Uterus (tissue), 4 donors: Measurements from ENCODE around the gene PIGH. TPM values are rescaled to one million over a fixed set of nuclear protein-coding genes. Genes with fewer than 3 reads are reported as not detected.
"Not testable (repeated sequence)": the region's sequence is repeated elsewhere in the genome, so short reads cannot be mapped to it uniquely, and the experiment has no call there.

Experiments used
- DNase-seq, 2 donors: peaks; one replicate each; pipeline ENCODE4 v3.0.0-alpha.2; 2019 to 2020
- H3K27ac ChIP-seq, 2 donors: fragments of 200-600 bp; sonication (generic); 1 replicate in 1 of 2; 2 replicates in 1 of 2; pipeline ENCODE4 v1.5.1; 2016 to 2018
- H3K27me3 ChIP-seq, 2 donors: fragments of 200-600 bp; sonication (generic); one replicate each; pipeline ENCODE4 v1.5.1; 2018 to 2019; ENCODE audit warnings: control low read depth in 1 of 2
- H3K36me3 ChIP-seq, 2 donors: fragments of 200-600 bp; sonication (generic); one replicate each; pipeline ENCODE4 v1.5.1; 2019; ENCODE audit warnings: control low read depth in 1 of 2
- H3K4me1 ChIP-seq, 2 donors: fragments of 200-600 bp; sonication (generic); one replicate each; pipeline ENCODE4 v1.5.1; 2018 to 2019; ENCODE audit warnings: control low read depth in 1 of 2
- H3K4me3 ChIP-seq, 2 donors: fragments of 200-600 bp; sonication (generic); 1 replicate in 1 of 2; 2 replicates in 1 of 2; pipeline ENCODE4 v1.5.1; 2018 to 2019; ENCODE audit warnings: mild to moderate bottlenecking in 1 of 2
- H3K9me3 ChIP-seq, 2 donors: fragments of 200-600 bp; sonication (generic); one replicate each; pipeline ENCODE4 v1.5.1; 2019; ENCODE audit warnings: control low read depth in 1 of 2
- POLR2A ChIP-seq, 2 donors: fragments of 450-650 bp; IDR thresholded peaks; one replicate each; pipeline ENCODE4 v1.6.1; 2016; ENCODE audit warnings: antibody characterized with exemption in 2 of 2, mild to moderate bottlenecking in 1 of 2, moderate library complexity in 1 of 2
- intact Hi-C: fragments of 100-400 bp; cut with DNase I; formaldehyde crosslinking; loops from one replicate; pipeline ENCODE4 v1.15.1; 2023; ENCODE audit warnings: low total_unique reads
- small RNA-seq: library from RNA; depleted of rRNA; stranded (forward); fragments of <200 nt; gene quantifications from one replicate; pipeline ENCODE3, GENCODE V24; 2016
- total RNA-seq, 4 donors: library from RNA; depleted of rRNA in 3 of 4; stranded (reverse); fragments of >200 nt in 3 of 4; gene quantifications; one replicate each; pipeline versions ENCODE4 v1.1.0 to v1.2.4, GENCODE V29; 2014 to 2023
- TF ChIP-seq, protein P1 (sequence below), 4 experiments: fragments of 200-600 bp in 2 of 4; fragments of 450-650 bp in 2 of 4; sonication (generic) in 2 of 4; IDR thresholded peaks; one replicate each; pipeline ENCODE4 v1.5.1; 2016 to 2019; ENCODE audit warnings: antibody characterized with exemption in 4 of 4, mild to moderate bottlenecking in 2 of 4, moderate library complexity in 1 of 4
- donor health status: DM: yes; HTN: yes; CAD: no.

The PIGH gene
- total RNA-seq, 4 donors from 2014 or later: 12.8 to 27.1 (median 14.0) TPM

- no peak for TF ChIP-seq POLR2A (IDR thresholded peaks at IDR 0.05)
- TF ChIP-seq, protein P1, sequence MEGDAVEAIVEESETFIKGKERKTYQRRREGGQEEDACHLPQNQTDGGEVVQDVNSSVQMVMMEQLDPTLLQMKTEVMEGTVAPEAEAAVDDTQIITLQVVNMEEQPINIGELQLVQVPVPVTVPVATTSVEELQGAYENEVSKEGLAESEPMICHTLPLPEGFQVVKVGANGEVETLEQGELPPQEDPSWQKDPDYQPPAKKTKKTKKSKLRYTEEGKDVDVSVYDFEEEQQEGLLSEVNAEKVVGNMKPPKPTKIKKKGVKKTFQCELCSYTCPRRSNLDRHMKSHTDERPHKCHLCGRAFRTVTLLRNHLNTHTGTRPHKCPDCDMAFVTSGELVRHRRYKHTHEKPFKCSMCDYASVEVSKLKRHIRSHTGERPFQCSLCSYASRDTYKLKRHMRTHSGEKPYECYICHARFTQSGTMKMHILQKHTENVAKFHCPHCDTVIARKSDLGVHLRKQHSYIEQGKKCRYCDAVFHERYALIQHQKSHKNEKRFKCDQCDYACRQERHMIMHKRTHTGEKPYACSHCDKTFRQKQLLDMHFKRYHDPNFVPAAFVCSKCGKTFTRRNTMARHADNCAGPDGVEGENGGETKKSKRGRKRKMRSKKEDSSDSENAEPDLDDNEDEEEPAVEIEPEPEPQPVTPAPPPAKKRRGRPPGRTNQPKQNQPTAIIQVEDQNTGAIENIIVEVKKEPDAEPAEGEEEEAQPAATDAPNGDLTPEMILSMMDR (IDR thresholded peaks at IDR 0.05): no peak
- DNase-seq: no peak
- Histone ChIP-seq H3K9me3 (no peaks in the 10 kb centered on the region), H3K36me3 (no peaks in the 10 kb centered on the region), H3K27ac (no peak overlapping the region), H3K4me3 (no peak overlapping the region), H3K27me3 (no peaks in the 10 kb centered on the region), H3K4me1 (no peaks in the 10 kb centered on the region)
- intact Hi-C loops: no loop called here
Observed at GRCh38 chr14:67547224-67547780, 52.8 kb downstream of the PIGH start.

DNA sequence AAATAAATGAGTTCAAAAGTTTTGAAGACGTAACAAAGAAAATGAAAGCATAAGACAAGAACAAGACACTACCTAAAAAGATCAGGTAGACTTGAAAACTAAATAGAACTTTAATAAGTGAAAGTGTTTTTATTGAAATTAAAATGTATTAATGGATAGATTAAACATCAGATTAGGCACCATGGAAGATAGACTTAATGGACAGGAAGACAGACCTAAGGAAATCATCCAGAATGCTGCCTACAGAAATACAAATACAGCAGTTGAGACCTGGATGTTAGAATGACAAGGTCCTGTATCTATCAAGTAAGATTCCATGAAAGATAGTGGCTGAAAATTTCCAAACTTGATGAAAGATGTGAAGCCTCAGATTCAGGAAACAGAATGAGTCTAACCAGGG is 55.5 kb downstream of the PIGH start:
- Histone ChIP-seq H3K27ac (no peak overlapping the region), H3K36me3 (no peaks in the 10 kb centered on the region), H3K9me3 (no peaks in the 10 kb centered on the region), H3K27me3 (no peaks in the 10 kb centered on the region), H3K4me3 (no peak overlapping the region), H3K4me1 (no peaks in the 10 kb centered on the region)
- TF ChIP-seq, protein P1 (IDR thresholded peaks at IDR 0.05): no peak
- no peak for TF ChIP-seq POLR2A (IDR thresholded peaks at IDR 0.05)
- intact Hi-C loops: no loop called here
- no peak for DNase-seq

DNA sequence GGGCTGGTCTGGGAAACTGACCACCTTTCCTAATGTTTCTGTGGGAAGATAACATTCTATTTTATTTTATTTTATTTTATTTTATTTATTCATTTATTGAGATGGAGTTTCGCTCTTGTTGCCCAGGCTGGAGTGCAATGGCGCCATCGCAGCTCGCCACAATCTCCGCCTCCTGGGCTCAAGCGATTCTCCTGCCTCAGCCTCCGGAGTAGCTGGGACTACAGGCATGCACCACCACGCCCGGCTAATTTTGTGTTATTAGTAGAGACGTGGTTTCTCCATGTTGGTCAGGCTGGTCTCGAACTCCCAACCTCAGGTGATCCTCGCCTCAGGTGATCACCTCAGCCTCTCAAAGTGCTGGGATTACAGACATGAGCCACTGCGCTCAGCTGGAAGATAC is 57.4 kb downstream of the PIGH start:
- H3K36me3 ChIP-seq, intact Hi-C loops, H3K27ac ChIP-seq, H3K9me3 ChIP-seq, H3K4me1 ChIP-seq, H3K4me3 ChIP-seq, H3K27me3 ChIP-seq, DNase-seq: not testable (repeated sequence)

DNA sequence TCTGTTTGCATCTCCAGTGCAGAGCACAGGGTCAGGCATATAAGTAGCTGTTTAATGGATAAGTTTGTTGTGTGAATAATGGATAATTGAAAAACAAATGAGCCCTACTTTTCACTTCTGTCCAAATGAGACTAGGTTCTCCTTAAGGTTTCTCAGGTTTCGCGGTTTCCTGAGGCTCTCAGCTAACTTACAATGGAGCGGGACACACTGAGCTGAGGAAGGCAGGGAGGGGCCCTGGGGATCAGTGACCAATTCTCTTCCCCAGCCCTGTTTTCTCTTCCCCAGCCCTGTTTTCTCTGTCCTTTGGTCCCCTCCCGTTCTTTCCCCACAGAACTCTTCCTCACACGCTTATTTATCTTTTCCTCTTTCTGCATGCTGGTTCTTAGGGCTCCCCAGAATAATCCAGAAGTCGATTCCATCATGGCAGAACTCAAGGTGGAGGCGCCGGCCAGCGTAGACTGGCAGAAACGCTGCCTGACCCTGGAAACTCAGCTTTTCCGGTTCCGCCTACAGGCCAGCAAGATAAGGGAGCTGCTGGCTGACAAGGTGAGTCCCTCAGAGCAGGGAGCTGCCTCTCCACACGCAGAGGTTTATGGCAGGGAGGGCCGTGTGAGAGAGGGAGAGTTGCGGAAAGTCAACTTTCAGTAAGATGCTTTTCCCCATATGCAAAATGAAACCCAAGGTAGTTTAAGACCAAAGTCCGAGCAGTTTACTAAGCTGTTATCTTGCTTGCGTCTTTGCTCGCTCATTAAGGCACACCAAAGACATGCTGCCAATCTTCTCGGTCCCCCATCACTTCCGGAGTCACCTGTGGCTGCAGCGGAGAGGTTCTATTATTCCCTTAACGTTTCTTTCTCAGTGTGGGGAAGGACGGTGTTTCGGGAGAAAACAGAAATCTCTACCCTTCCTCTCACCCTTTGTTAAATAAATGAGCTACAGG is 58.4 kb downstream of the PIGH start:
- intact Hi-C loops: no loop called here
- no peaks in the 10 kb centered on the region for H3K27me3 ChIP-seq
- H3K27ac ChIP-seq: no peak overlapping the region
- no peaks in the 10 kb centered on the region for H3K36me3 ChIP-seq
- H3K9me3 ChIP-seq: no peaks in the 10 kb centered on the region
- no peaks in the 10 kb centered on the region for H3K4me1 ChIP-seq
- no peak overlapping the region for H3K4me3 ChIP-seq
- TF ChIP-seq, protein P1 (IDR thresholded peaks at IDR 0.05): no peak
- TF ChIP-seq POLR2A (IDR thresholded peaks at IDR 0.05): no peak
- DNase-seq: no peak

Small RNA genes lying within 50 kb of the gene (small RNA-seq; reads per million reads assigned to genes)
- gene AL132640.3: not detected
- not detected for gene RF00019

Other genes starting within 250 kb of the PIGH start
- gene ATP6V1D, start 240.5 kb downstream of the PIGH start, total RNA-seq: 10 to 100 TPM; 28.5 to 60.8 (median 35.5) TPM
- gene EIF2S1, start 239.9 kb downstream of the PIGH start, total RNA-seq: 100 to 1,000 TPM in 2 of 4 donors, 10 to 100 TPM in 2; 60.9 to 111 (median 85.7) TPM
- gene PLEK2, start 188.1 kb downstream of the PIGH start, total RNA-seq: 1 to 10 TPM in 1 of 4 donors, not detected in 3; 1.5 TPM
- 1 to 10 TPM in 2 of 4 donors, under 1 TPM in 2; under 0.01 to 4.7 (median 2.8) TPM for gene TMEM229B, start 111.5 kb downstream of the PIGH start, total RNA-seq
- 1 to 10 TPM in 3 of 4 donors, under 1 TPM in 1; 0.29 to 8.0 (median 4.9) TPM for gene PLEKHH1, start 67.0 kb downstream of the PIGH start, total RNA-seq
- 1 to 10 TPM in 2 of 4 donors, under 1 TPM in 1, not detected in 1; 0.51 to 3.7 (median 2.8) TPM for gene ARG2, start 19.7 kb upstream of the PIGH start, total RNA-seq
- gene VTI1B, start 74.4 kb upstream of the PIGH start, total RNA-seq: 100 to 1,000 TPM in 1 of 4 donors, 10 to 100 TPM in 3; 39.0 to 333 (median 48.6) TPM
- 10 to 100 TPM; 19.1 to 90.1 (median 39.0) TPM for gene RDH11, start 95.5 kb upstream of the PIGH start, total RNA-seq
- not detected for gene RDH12, start 101.6 kb upstream of the PIGH start, total RNA-seq
- 10 to 100 TPM; 14.3 to 45.9 (median 28.2) TPM for gene ZFYVE26, start 216.3 kb upstream of the PIGH start, total RNA-seq
- 10 to 100 TPM; 29.5 to 100.0 (median 70.3) TPM for gene RAD51B, start 219.5 kb upstream of the PIGH start, total RNA-seq